ENCODE measurements around the gene OSBPL6.

DNA sequence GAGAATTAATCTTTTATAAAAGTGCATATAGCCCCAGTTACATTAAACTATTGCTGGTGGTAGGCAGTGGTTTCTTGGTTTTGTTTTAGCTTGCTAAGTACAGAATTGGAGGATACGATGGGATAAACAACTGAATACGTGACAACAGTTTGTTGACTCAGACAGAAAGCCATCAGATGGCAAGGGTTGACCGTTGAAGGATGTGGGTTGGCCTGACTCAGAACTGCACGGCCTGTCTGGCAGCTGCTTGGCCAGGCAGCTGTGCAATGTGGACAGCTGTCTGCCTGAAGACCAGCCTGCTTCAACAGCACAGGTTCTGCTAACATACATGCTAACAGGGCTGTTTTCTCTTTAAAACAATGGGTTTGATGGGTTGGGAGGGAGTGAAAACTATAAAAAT, 210.1 kb downstream of the OSBPL6 start:
- TF ChIP-seq CTCF (IDR thresholded peaks at IDR 0.05) (no peak), POLR2A (IDR thresholded peaks at IDR 0.05) (no peak)
